A549 (cell line): Measurements from ENCODE around the gene MAGI2. TPM values are rescaled to one million over a fixed set of nuclear protein-coding genes. Genes with fewer than 3 reads are reported as not detected.

Experiments used
- ATAC-seq, 2 experiments: fragments of 200-7000 bp in 1 of 2; fragments of >200 bp in 1 of 2; cut with Nextera tagmentation in 1 of 2; cut with Tn5 transposase in 1 of 2; 3 replicates each; pipeline versions ENCODE4 v1.8.0 to v1.9.1; 2018 to 2020; ENCODE audit warnings: mild to moderate bottlenecking in 1 of 2, moderate library complexity in 1 of 2
- CTCF ChIA-PET: fragments of 300-600 bp; sonication (Branson Sonifier 250); formaldehyde crosslinking; extraction: SDS; loops from one replicate; lab custom pipeline; 2021; ENCODE audit warnings: antibody characterized with exemption, inconsistent platforms; lab: Yijun Ruan, JAX
- POLR2A ChIA-PET: fragments of 350-600 bp; formaldehyde crosslinking; extraction: SDS; loops from one replicate; lab custom pipeline; 2021; ENCODE audit warnings: antibody characterized with exemption, inconsistent platforms; lab: Yijun Ruan, JAX
- DNase-seq, 2 experiments: peaks; one replicate each; pipeline versions ENCODE4 v3.0.0 to v3.0.0-alpha.2; 2011 to 2016; ENCODE audit warnings: low read depth in 1 of 2, low spot score in 1 of 2
- FAIRE-seq: peaks from 2 replicates; lab custom pipeline; 2011; peaks lifted over from hg19 to GRCh38; lab: Jason Lieb, UNC
- H3K27ac ChIP-seq, 2 experiments: fragments of >200 bp; sonication (Bioruptor Twin); formaldehyde crosslinking; 3 replicates each; pipeline ENCODE4 v1.5.1; 2016 to 2017
- H3K4me1 ChIP-seq: fragments of >200 bp; sonication (Bioruptor Twin); formaldehyde crosslinking; 3 replicates; pipeline ENCODE4 v1.6.1; 2016
- H3K4me2 ChIP-seq: fragments of >200 bp; sonication (Bioruptor Twin); formaldehyde crosslinking; 3 replicates; pipeline ENCODE4 v1.6.1; 2016
- H3K4me3 ChIP-seq: fragments of >200 bp; sonication (Bioruptor Twin); formaldehyde crosslinking; 3 replicates; pipeline ENCODE4 v1.5.1; 2016
- H3K9me3 ChIP-seq: fragments of >200 bp; sonication (Bioruptor Twin); formaldehyde crosslinking; 3 replicates; pipeline ENCODE4 v1.6.1; 2016
- BHLHE40 ChIP-seq: IDR thresholded peaks from 2 replicates; pipeline ENCODE4 v1.6.1; 2012; ENCODE audit warnings: low read depth, low read length, inconsistent platforms
- CBX8 ChIP-seq: fragments of 200-600 bp; sonication (generic); IDR thresholded peaks from 2 replicates; pipeline ENCODE4 v1.6.1; 2016
- CHD2 ChIP-seq: fragments of 150-350 bp; IDR thresholded peaks from 2 replicates; pipeline ENCODE4 v1.6.1; 2014; ENCODE audit warnings: low read length; ENCODE audit not compliant: partially characterized antibody
- CTCF ChIP-seq: fragments of >200 bp; sonication (Bioruptor Twin); formaldehyde crosslinking; IDR thresholded peaks from 3 replicates; pipeline ENCODE4 v1.5.1; 2016
- EHF ChIP-seq: fragments of 250-450 bp; sonication (Bioruptor Pico); IDR thresholded peaks from 2 replicates; pipeline ENCODE4 v1.5.0; 2020; ENCODE audit warnings: mild to moderate bottlenecking
- EHMT2 ChIP-seq: fragments of 200-600 bp; sonication (generic); IDR thresholded peaks from 2 replicates; pipeline ENCODE4 v1.6.1; 2016; ENCODE audit warnings: antibody characterized with exemption, low read depth, mild to moderate bottlenecking, moderate library complexity
- EP300 ChIP-seq, 2 experiments: fragments of >200 bp; sonication (Bioruptor Twin); formaldehyde crosslinking; IDR thresholded peaks; 2 replicates in 1 of 2; 3 replicates in 1 of 2; pipeline ENCODE4 v1.6.1; 2016 to 2017
- HEYL ChIP-seq: fragments of 250-450 bp; sonication (Bioruptor Pico); IDR thresholded peaks from 2 replicates; pipeline ENCODE4 v1.8.0; 2021; ENCODE audit warnings: mild to moderate bottlenecking, moderate library complexity
- HOXA7 ChIP-seq: fragments of 250-450 bp; sonication (Bioruptor Pico); IDR thresholded peaks from 2 replicates; pipeline ENCODE4 v1.5.0; 2020; ENCODE audit warnings: mild to moderate bottlenecking, moderate library complexity
- JUN ChIP-seq, 2 experiments: fragments of >200 bp; sonication (Bioruptor Twin); formaldehyde crosslinking; IDR thresholded peaks; 2 replicates in 1 of 2; 3 replicates in 1 of 2; pipeline ENCODE4 v1.6.1; 2016 to 2017
- KDM1A ChIP-seq: fragments of 200-600 bp; sonication (generic); IDR thresholded peaks from 2 replicates; pipeline ENCODE4 v1.6.1; 2016; ENCODE audit warnings: low read depth, mild to moderate bottlenecking
- MAFK ChIP-seq: fragments of 450-650 bp; IDR thresholded peaks from 2 replicates; pipeline ENCODE4 v1.6.1; 2014; ENCODE audit not compliant: partially characterized antibody
- NPAS2 ChIP-seq: fragments of 250-450 bp; sonication (Bioruptor Pico); IDR thresholded peaks from 2 replicates; pipeline ENCODE4 v1.8.0; 2022; ENCODE audit warnings: mild to moderate bottlenecking, moderate library complexity, borderline replicate concordance
- NR3C1 ChIP-seq: fragments of >200 bp; sonication (Bioruptor Twin); formaldehyde crosslinking; IDR thresholded peaks from 3 replicates; pipeline ENCODE4 v1.6.1; 2017
- RAD21 ChIP-seq, 2 experiments: fragments of >200 bp in 1 of 2; sonication (Bioruptor Twin) in 1 of 2; formaldehyde crosslinking in 1 of 2; IDR thresholded peaks in 1 of 2; conservative IDR thresholded peaks in 1 of 2; 2 replicates in 1 of 2; 3 replicates in 1 of 2; pipeline ENCODE4 v1.6.1; 2012 to 2018; ENCODE audit warnings: inconsistent platforms in 1 of 2
- RARB ChIP-seq: fragments of 250-450 bp; sonication (Bioruptor Pico); IDR thresholded peaks from 2 replicates; pipeline ENCODE4 v1.8.0; 2021; ENCODE audit warnings: mild to moderate bottlenecking, moderate library complexity
- RCOR1 ChIP-seq: fragments of 150-350 bp; IDR thresholded peaks from 2 replicates; pipeline ENCODE4 v1.6.1; 2014; ENCODE audit warnings: antibody characterized with exemption, low read length, low read depth
- ZSCAN20 ChIP-seq: fragments of 250-450 bp; sonication (Bioruptor Pico); IDR thresholded peaks from 2 replicates; pipeline ENCODE4 v1.8.0; 2022; ENCODE audit warnings: mild to moderate bottlenecking, moderate library complexity
- WGBS: methylation state at CpG from one replicate; pipeline ENCODE4 v1.1.6; 2017; ENCODE audit errors: missing lambda C conversion rate; 5-methylcytosine and 5-hydroxymethylcytosine counted together
- polyA plus RNA-seq, 4 experiments: library from polyadenylated mRNA; depleted of rRNA in 3 of 4; stranded (reverse); fragments of >200 nt; fragmentation: RNase III in 1 of 4; extraction: RNeasy Plus Mini Kit Qiagen cat#74134 plus additional on column Dnase treatment in 1 of 4; gene quantifications; 2 replicates in 3 of 4; 3 replicates in 1 of 4; pipeline ENCODE4 v1.2.3, GENCODE V29; 2011 to 2017
- TF ChIP-seq, protein P1 (sequence below): fragments of 250-450 bp; sonication (Bioruptor Pico); IDR thresholded peaks from 2 replicates; pipeline ENCODE4 v1.5.0; 2021; ENCODE audit warnings: mild to moderate bottlenecking, moderate library complexity, borderline replicate concordance
- TF ChIP-seq, protein P2 (sequence below): IDR thresholded peaks from 2 replicates; pipeline ENCODE4 v1.6.1; 2012
- TF ChIP-seq, protein P3 (sequence below): IDR thresholded peaks from 2 replicates; pipeline ENCODE4 v1.6.1; 2012
- TF ChIP-seq, protein P4 (sequence below): fragments of 150-350 bp; IDR thresholded peaks from 2 replicates; pipeline ENCODE4 v1.6.1; 2014; ENCODE audit warnings: low read depth, mild to moderate bottlenecking, low read length
- TF ChIP-seq, protein P5 (sequence below): fragments of >200 bp; sonication (Bioruptor Twin); formaldehyde crosslinking; IDR thresholded peaks from 2 replicates; pipeline ENCODE4 v1.6.1; 2016
- TF ChIP-seq, protein P6 (sequence below): fragments of 250-450 bp; sonication (Bioruptor Pico); IDR thresholded peaks from 2 replicates; pipeline ENCODE4 v1.5.0; 2020; ENCODE audit warnings: low read depth, mild to moderate bottlenecking, moderate library complexity

The MAGI2 gene
- polyA plus RNA-seq, 2 of the 4 experiments (the other 2 are of a cell fraction), result 0.48 to 0.81 TPM

- POLR2A ChIA-PET, result no interaction called here
- Histone ChIP-seq H3K4me3 (no peak overlapping the region), H3K4me2 (no peak overlapping the region), H3K9me3 (no peaks in the 10 kb centered on the region), H3K27ac (no peak overlapping the region), H3K4me1 (no peaks in the 10 kb centered on the region)
- CTCF ChIA-PET, result interaction anchor here (0.7 to 1.4 kb wide), 2 partner anchors 131 to 1025 kb away, joined by 3 read pairs; no protein-coding TSS in a partner anchor
- TF ChIP-seq CTCF (no peak), CBX8 (no peak), ZSCAN20 (CRISPR knock-in tag) (no peak), MAFK (no peak)
- ATAC-seq (no peak), DNase-seq (no peak), FAIRE-seq (no peak)
- WGBS, result 12% methylated on average over 3 of the region's 3 CpGs
These were observed 1302.2 kb downstream of the MAGI2 start for GRCh38 chr7:78151229-78151628.

GRCh38 chr7:78149787-78150186 lies 1303.7 kb downstream of the MAGI2 start:
- no peak for FAIRE-seq
- no peak overlapping the region for H3K4me3 ChIP-seq
- CTCF ChIA-PET, result interaction anchor here (0.7 kb wide), 1 partner anchor 11 kb away, joined by 3 read pairs; no protein-coding TSS in a partner anchor
- TF ChIP-seq CHD2 (no peak), BHLHE40 (no peak), JUN (IDR thresholded peaks at IDR 0.05) (no peak), RARB (no peak), HEYL (CRISPR knock-in tag) (no peak), KDM1A (no peak), NPAS2 (CRISPR knock-in tag) (no peak), EHMT2 (no peak), RCOR1 (no peak)
- TF ChIP-seq, protein P1, sequence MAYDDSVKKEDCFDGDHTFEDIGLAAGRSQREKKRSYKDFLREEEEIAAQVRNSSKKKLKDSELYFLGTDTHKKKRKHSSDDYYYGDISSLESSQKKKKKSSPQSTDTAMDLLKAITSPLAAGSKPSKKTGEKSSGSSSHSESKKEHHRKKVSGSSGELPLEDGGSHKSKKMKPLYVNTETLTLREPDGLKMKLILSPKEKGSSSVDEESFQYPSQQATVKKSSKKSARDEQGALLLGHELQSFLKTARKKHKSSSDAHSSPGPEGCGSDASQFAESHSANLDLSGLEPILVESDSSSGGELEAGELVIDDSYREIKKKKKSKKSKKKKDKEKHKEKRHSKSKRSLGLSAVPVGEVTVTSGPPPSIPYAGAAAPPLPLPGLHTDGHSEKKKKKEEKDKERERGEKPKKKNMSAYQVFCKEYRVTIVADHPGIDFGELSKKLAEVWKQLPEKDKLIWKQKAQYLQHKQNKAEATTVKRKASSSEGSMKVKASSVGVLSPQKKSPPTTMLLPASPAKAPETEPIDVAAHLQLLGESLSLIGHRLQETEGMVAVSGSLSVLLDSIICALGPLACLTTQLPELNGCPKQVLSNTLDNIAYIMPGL (CRISPR knock-in tag), result no peak
- TF ChIP-seq, protein P2, sequence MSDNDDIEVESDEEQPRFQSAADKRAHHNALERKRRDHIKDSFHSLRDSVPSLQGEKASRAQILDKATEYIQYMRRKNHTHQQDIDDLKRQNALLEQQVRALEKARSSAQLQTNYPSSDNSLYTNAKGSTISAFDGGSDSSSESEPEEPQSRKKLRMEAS, result no peak
- TF ChIP-seq, all 56 proteins: peak for 0
- Histone ChIP-seq H3K4me2 (no peak overlapping the region), H3K4me1 (no peaks in the 10 kb centered on the region), H3K27ac (no peak overlapping the region), H3K9me3 (no peaks in the 10 kb centered on the region)
- POLR2A ChIA-PET, result no interaction called here
- 3% methylated on average over 1 of the region's 1 CpG for WGBS
- DNase-seq (no peak), ATAC-seq (no peak)

- no peak overlapping the region for H3K4me2 ChIP-seq
- no peak overlapping the region for H3K27ac ChIP-seq
- no peak for ATAC-seq
- CTCF ChIA-PET, result no interaction called here
- FAIRE-seq, result no peak
- no peak for DNase-seq
- H3K4me3 ChIP-seq, result no peak overlapping the region
- H3K4me1 ChIP-seq, result no peaks in the 10 kb centered on the region
- no peaks in the 10 kb centered on the region for H3K9me3 ChIP-seq
- WGBS, result 74% methylated on average over 1 of the region's 1 CpG
- POLR2A ChIA-PET, result no interaction called here
- no peak for TF ChIP-seq ZSCAN20 (CRISPR knock-in tag)
- TF ChIP-seq EHF (CRISPR knock-in tag), result no peak
- TF ChIP-seq, protein P3, sequence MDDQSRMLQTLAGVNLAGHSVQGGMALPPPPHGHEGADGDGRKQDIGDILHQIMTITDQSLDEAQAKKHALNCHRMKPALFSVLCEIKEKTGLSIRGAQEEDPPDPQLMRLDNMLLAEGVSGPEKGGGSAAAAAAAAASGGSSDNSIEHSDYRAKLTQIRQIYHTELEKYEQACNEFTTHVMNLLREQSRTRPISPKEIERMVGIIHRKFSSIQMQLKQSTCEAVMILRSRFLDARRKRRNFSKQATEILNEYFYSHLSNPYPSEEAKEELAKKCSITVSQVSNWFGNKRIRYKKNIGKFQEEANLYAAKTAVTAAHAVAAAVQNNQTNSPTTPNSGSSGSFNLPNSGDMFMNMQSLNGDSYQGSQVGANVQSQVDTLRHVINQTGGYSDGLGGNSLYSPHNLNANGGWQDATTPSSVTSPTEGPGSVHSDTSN, result no peak
- no peak for TF ChIP-seq NR3C1
- no peak for TF ChIP-seq EP300 (IDR thresholded peaks at IDR 0.05)
- TF ChIP-seq, protein P4, sequence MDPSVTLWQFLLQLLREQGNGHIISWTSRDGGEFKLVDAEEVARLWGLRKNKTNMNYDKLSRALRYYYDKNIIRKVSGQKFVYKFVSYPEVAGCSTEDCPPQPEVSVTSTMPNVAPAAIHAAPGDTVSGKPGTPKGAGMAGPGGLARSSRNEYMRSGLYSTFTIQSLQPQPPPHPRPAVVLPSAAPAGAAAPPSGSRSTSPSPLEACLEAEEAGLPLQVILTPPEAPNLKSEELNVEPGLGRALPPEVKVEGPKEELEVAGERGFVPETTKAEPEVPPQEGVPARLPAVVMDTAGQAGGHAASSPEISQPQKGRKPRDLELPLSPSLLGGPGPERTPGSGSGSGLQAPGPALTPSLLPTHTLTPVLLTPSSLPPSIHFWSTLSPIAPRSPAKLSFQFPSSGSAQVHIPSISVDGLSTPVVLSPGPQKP, result no peak
- no peak for TF ChIP-seq RCOR1
- TF ChIP-seq, protein P5, sequence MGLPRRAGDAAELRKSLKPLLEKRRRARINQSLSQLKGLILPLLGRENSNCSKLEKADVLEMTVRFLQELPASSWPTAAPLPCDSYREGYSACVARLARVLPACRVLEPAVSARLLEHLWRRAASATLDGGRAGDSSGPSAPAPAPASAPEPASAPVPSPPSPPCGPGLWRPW, result no peak
- TF ChIP-seq RAD21 (conservative IDR thresholded peaks at IDR 0.05 in 1 of 2, IDR thresholded peaks at IDR 0.05 in 1 of 2), result no peak
- TF ChIP-seq, protein P6, sequence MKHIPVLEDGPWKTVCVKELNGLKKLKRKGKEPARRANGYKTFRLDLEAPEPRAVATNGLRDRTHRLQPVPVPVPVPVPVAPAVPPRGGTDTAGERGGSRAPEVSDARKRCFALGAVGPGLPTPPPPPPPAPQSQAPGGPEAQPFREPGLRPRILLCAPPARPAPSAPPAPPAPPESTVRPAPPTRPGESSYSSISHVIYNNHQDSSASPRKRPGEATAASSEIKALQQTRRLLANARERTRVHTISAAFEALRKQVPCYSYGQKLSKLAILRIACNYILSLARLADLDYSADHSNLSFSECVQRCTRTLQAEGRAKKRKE (CRISPR knock-in tag), result no peak
- TF ChIP-seq HOXA7, result no peak
- TF ChIP-seq, protein P1 (CRISPR knock-in tag), result no peak
These were observed 1305.1 kb downstream of the MAGI2 start for GRCh38 chr7:78148166-78148894.
